ENCODE measurements around the gene WIZ. TPM values are rescaled to one million over a fixed set of nuclear protein-coding genes. Genes with fewer than 3 reads are reported as not detected.

Gene WIZ
- total RNA-seq, 2 experiments from 2014 or later: 16.5 to 16.7 TPM

- Mint-ChIP-seq H3K27ac (peak overlapping the region; percentile 41), H3K4me3 (no peak overlapping the region), H3K36me3 (ENCODE audit: low read depth) (peaks cover 25% of the 10 kb centered on the region), H3K4me1 (ENCODE audit: low read depth) (peaks cover 23% of the 10 kb centered on the region), H3K9me3 (no peaks in the 10 kb centered on the region), H3K27me3 (ENCODE audit: low read depth) (no peaks in the 10 kb centered on the region)
- intact Hi-C loops (cut with micrococcal nuclease): loop anchor here (10.0 kb wide), 1 partner anchor 197 kb away; no protein-coding TSS in a partner anchor
- no peak for DNase-seq
- CTCF ChIA-PET: no interaction called here
Observed at GRCh38 chr19:15371786-15372380, 77.9 kb downstream of the WIZ start.

- CTCF ChIA-PET: no interaction called here
- Mint-ChIP-seq H3K4me1 (ENCODE audit: low read depth) (peaks cover 18% of the 10 kb centered on the region), H3K9me3 (no peaks in the 10 kb centered on the region), H3K36me3 (ENCODE audit: low read depth) (peaks cover 26% of the 10 kb centered on the region), H3K4me3 (no peak overlapping the region), H3K27me3 (ENCODE audit: low read depth) (no peaks in the 10 kb centered on the region), H3K27ac (no peak overlapping the region)
- intact Hi-C loops (cut with micrococcal nuclease): loop anchor here (10.0 kb wide), 1 partner anchor 196 kb away; no protein-coding TSS in a partner anchor
- no peak for DNase-seq
Observed at GRCh38 chr19:15371119-15371518, 78.6 kb downstream of the WIZ start.

Small RNA genes lying within 50 kb of the gene (microRNA-seq; reads per million reads assigned to microRNA genes)
- not detected for gene MIR1470 (ENCODE audit: borderline microRNAs expressed, borderline replicate concordance)

Other genes with a start within 250 kb of the WIZ start
- gene NOTCH3, start 249.0 kb downstream of the WIZ start, total RNA-seq: not detected
- gene EPHX3, start 217.5 kb downstream of the WIZ start, total RNA-seq: not detected
- 100 to 1,000 TPM; 109 to 111 TPM for gene BRD4, start 117.4 kb downstream of the WIZ start, total RNA-seq
- 10 to 100 TPM; 27.1 to 30.3 TPM for gene AKAP8, start 70.2 kb downstream of the WIZ start, total RNA-seq
- gene AKAP8L, start 31.0 kb downstream of the WIZ start, total RNA-seq: 100 to 1,000 TPM; 127 to 140 TPM
- gene RASAL3, start 14.6 kb upstream of the WIZ start, total RNA-seq: 10 to 100 TPM; 63.2 to 66.2 TPM
- gene PGLYRP2, start 29.5 kb upstream of the WIZ start, total RNA-seq: under 1 TPM; 0.07 TPM
- under 1 TPM; 0.17 to 0.29 TPM for gene CYP4F22, start 58.6 kb upstream of the WIZ start, total RNA-seq
- gene CYP4F8, start 165.3 kb upstream of the WIZ start, total RNA-seq: not detected
- gene CYP4F3, start 190.9 kb upstream of the WIZ start, total RNA-seq: under 1 TPM; 0.62 to 0.76 TPM
- not detected for gene CYP4F12, start 223.1 kb upstream of the WIZ start, total RNA-seq